GM12891 (cell line): ENCODE measurements around the gene PGBD5.

ENCODE experiments used
- DNase-seq: peaks from one replicate; pipeline ENCODE4 v3.0.0; 2011; ENCODE audit warnings: low spot score; ENCODE audit not compliant: insufficient read length
- FAIRE-seq: peaks from 2 replicates; lab custom pipeline; 2011; peaks lifted over from hg19 to GRCh38; lab: Jason Lieb, UNC
- PAX5 ChIP-seq: IDR thresholded peaks from 2 replicates; pipeline ENCODE4 v1.6.1; 2011; ENCODE audit warnings: low read length, moderate library complexity, mild to moderate bottlenecking; ENCODE audit not compliant: insufficient read depth, severe bottlenecking
- POLR2A ChIP-seq: IDR thresholded peaks from 2 replicates; pipeline ENCODE4 v1.6.1; 2011; ENCODE audit warnings: low read depth, low read length, control low read depth
- POLR2AphosphoS5 ChIP-seq: IDR thresholded peaks from 2 replicates; pipeline ENCODE4 v1.6.1; 2011; ENCODE audit warnings: low read depth, low read length, control low read depth
- POU2F2 ChIP-seq: IDR thresholded peaks from 2 replicates; pipeline ENCODE4 v1.6.1; 2011; ENCODE audit warnings: low read depth, mild to moderate bottlenecking, control low read depth, low read length, moderate library complexity
- SPI1 ChIP-seq: IDR thresholded peaks from 2 replicates; pipeline ENCODE4 v1.6.1; 2011; ENCODE audit warnings: low read depth, low read length, control low read depth
- TAF1 ChIP-seq: IDR thresholded peaks from 2 replicates; pipeline ENCODE4 v1.6.1; 2011; ENCODE audit warnings: low read depth, low read length, control low read depth

The PGBD5 gene

GRCh38 chr1:230399321-230400006, 26.7 kb downstream of the PGBD5 start:
- TF ChIP-seq POU2F2: no peak
- TF ChIP-seq PAX5: no peak
- no peak for TF ChIP-seq SPI1
- TF ChIP-seq POLR2A: no peak
- no peak for TF ChIP-seq POLR2AphosphoS5
- TF ChIP-seq TAF1: no peak
- DNase-seq (no peak), FAIRE-seq (no peak)

GRCh38 chr1:230398856-230399255, 27.3 kb downstream of the PGBD5 start:
- FAIRE-seq: no peak
- no peak for DNase-seq
- TF ChIP-seq PAX5 (no peak), TAF1 (no peak), POLR2AphosphoS5 (no peak), POU2F2 (no peak), POLR2A (no peak), SPI1 (no peak)

GRCh38 chr1:230396966-230397365, 29.2 kb downstream of the PGBD5 start:
- no peak for DNase-seq
- TF ChIP-seq SPI1: no peak
- TF ChIP-seq POU2F2: no peak
- no peak for TF ChIP-seq POLR2AphosphoS5
- no peak for TF ChIP-seq PAX5
- no peak for FAIRE-seq

- no peak for DNase-seq
- no peak for FAIRE-seq
- TF ChIP-seq POLR2A (no peak), PAX5 (no peak), POLR2AphosphoS5 (no peak), TAF1 (no peak), POU2F2 (no peak), SPI1 (no peak)
Measured at GRCh38 chr1:230395932-230396331, 30.2 kb downstream of the PGBD5 start.

- FAIRE-seq: no peak
- no peak for DNase-seq
- TF ChIP-seq PAX5: no peak
- TF ChIP-seq POLR2AphosphoS5: no peak
- TF ChIP-seq POU2F2: no peak
- TF ChIP-seq TAF1: no peak
- TF ChIP-seq SPI1: no peak
- TF ChIP-seq POLR2A: no peak
Measured at GRCh38 chr1:230394741-230395140, 31.4 kb downstream of the PGBD5 start.

- FAIRE-seq: no peak
- DNase-seq: no peak
- TF ChIP-seq SPI1 (no peak), TAF1 (no peak), PAX5 (no peak), POU2F2 (no peak), POLR2AphosphoS5 (no peak), POLR2A (no peak)
Measured at GRCh38 chr1:230394134-230394533, 32.0 kb downstream of the PGBD5 start.

GRCh38 chr1:230393722-230394121, 32.4 kb downstream of the PGBD5 start:
- DNase-seq (no peak), FAIRE-seq (no peak)
- TF ChIP-seq POLR2A: no peak
- TF ChIP-seq POU2F2: no peak
- no peak for TF ChIP-seq PAX5
- no peak for TF ChIP-seq TAF1

GRCh38 chr1:230392920-230393521, 33.1 kb downstream of the PGBD5 start:
- TF ChIP-seq POLR2A (no peak), SPI1 (no peak), TAF1 (no peak), POLR2AphosphoS5 (no peak), POU2F2 (no peak), PAX5 (no peak)
- DNase-seq (no peak), FAIRE-seq (no peak)

GRCh38 chr1:230392536-230392909, 33.6 kb downstream of the PGBD5 start:
- DNase-seq (no peak), FAIRE-seq (no peak)

More at GRCh38 chr1:230392536-230392909, 33.6 kb downstream of the PGBD5 start:
- TF ChIP-seq PAX5 (no peak), POU2F2 (no peak), POLR2A (no peak), POLR2AphosphoS5 (no peak), TAF1 (no peak), SPI1 (no peak)
